ENCODE data around the gene GSTM1.
"Not testable (repeated sequence)": the region's sequence is repeated elsewhere in the genome, so short reads cannot be mapped to it uniquely, and the experiment has no call there.

Gene GSTM1

DNA sequence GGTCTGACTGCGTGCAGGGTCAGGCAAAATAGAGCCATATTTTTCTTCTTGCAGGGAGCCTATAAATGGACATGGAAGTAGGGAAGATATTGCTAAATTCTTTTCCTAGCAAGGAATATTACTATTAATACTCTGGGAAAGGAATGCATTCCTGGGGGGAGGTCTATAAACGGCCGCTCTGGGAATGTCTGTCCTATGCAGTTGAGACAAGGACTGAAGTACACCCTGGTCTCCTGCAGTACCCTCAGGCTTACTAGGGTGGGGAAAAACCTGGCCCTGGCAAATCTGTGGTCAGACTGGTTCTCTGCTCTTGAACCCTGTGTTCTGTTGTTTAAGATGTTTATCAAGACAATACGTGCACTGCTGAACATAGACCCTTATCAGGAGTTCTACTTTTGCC, 21.3 kb downstream of the GSTM1 start:
- H3K27me3 Mint-ChIP-seq, H3K27ac Mint-ChIP-seq, H3K9me3 Mint-ChIP-seq, H3K4me3 Mint-ChIP-seq, H3K4me1 Mint-ChIP-seq: not testable (repeated sequence)
- peaks cover 20% of the 10 kb centered on the region for H3K36me3 Mint-ChIP-seq

- H3K36me3 Mint-ChIP-seq = peaks cover 18% of the 10 kb centered on the region
- not testable (repeated sequence) for H3K4me3 Mint-ChIP-seq, H3K9me3 Mint-ChIP-seq, H3K27ac Mint-ChIP-seq, H3K4me1 Mint-ChIP-seq
- peaks cover 12% of the 10 kb centered on the region for H3K27me3 Mint-ChIP-seq
Measured at GRCh38 chr1:109709822-109710221, 22.2 kb downstream of the GSTM1 start.

DNA sequence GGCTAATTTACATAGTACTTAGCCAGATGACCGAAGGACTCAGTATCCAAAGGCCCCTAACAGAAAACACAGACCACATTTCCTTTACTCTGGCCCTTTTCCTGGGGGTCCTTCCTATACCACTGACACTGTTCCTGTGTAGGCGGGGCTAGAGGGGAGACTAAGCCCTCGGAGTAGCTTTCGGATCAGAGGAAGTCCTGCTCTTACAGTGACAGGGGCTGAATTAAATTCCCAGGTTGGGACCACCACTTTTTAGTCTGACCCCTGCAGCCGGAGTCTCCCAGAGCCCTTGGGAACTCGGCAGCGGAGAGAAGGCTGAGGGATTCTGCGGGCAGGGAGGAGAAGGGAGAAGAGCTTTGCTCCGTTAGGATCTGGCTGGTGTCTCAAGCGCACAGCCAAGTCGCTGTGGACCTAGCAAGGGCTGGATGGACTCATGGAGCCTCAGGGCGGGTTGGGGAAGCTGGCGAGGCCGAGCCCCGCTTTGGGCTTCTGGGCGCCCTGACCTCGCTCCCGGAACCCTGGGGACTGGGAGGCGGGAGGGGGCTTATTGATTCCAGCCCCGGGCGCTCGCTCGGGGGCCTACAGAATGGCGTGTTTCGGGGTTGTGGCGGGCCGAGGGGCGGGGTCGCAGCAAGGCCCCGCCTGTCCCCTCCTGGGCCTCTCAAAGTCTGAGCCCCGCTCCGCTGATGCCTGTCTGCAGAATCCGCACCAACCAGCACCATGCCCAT, 24.1 kb downstream of the GSTM1 start, which contains the start of gene GSTM5:
Gene GSTM5 (plus strand): TSS at position 659 of the 728 bp plus-strand sequence. CDS start 62 bp downstream, at position 721.
- not testable (repeated sequence) for H3K9me3 Mint-ChIP-seq, H3K4me1 Mint-ChIP-seq
- peak within 1 kb of the TSS; percentile 68 for H3K27ac Mint-ChIP-seq
- H3K36me3 Mint-ChIP-seq = peaks cover 18% of the 10 kb centered on the region
- H3K27me3 Mint-ChIP-seq = peaks cover 13% of the 10 kb centered on the region
- H3K4me3 Mint-ChIP-seq = peak within 1 kb of the TSS; percentile 82

- H3K27ac Mint-ChIP-seq = no peak overlapping the region
- H3K4me1 Mint-ChIP-seq = no peaks in the 10 kb centered on the region
- no peaks in the 10 kb centered on the region for H3K9me3 Mint-ChIP-seq
- peaks cover 13% of the 10 kb centered on the region for H3K27me3 Mint-ChIP-seq
- H3K36me3 Mint-ChIP-seq = peaks cover 14% of the 10 kb centered on the region
- H3K4me3 Mint-ChIP-seq = no peak overlapping the region
Measured at GRCh38 chr1:109712321-109712864, 24.8 kb downstream of the GSTM1 start.

GRCh38 chr1:109713636-109714035, 26.0 kb downstream of the GSTM1 start:
- Mint-ChIP-seq H3K9me3 (no peaks in the 10 kb centered on the region), H3K27me3 (peaks cover 13% of the 10 kb centered on the region), H3K4me3 (no peak overlapping the region), H3K36me3 (peaks cover 9% of the 10 kb centered on the region), H3K27ac (no peak overlapping the region), H3K4me1 (no peaks in the 10 kb centered on the region)

DNA sequence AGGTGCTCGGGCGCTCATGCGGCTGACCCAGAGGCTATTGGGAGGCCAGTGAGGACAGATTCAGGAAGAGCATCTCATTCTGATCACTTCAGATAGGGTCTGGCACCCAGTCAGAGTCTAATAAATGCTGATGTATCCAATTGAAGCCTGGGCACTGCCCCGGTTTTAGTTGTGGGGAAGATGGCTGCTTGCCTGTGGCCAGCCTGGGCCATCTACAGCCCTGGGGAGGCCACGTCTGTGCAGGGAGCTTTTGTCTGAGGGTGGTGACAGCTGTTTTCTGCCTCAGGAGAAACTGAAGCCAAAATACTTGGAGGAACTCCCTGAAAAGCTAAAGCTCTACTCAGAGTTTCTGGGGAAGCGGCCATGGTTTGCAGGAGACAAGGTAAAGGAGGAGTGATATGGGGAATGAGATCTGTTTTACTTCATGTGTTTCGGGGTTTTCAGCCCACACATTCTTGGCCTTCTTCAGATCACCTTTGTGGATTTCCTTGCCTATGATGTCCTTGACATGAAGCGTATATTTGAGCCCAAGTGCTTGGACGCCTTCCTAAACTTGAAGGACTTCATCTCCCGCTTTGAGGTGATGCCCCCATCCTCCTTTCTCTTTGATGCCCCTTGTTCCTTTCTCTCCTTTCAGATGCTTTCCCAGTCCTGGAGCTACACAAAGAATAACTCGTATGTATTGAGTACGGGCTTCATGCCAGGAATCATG, 27.2 kb downstream of the GSTM1 start:
- Mint-ChIP-seq H3K27me3 (peaks cover 13% of the 10 kb centered on the region), H3K9me3 (no peaks in the 10 kb centered on the region), H3K4me1 (peaks cover 4% of the 10 kb centered on the region), H3K4me3 (no peak overlapping the region), H3K36me3 (peaks cover 2% of the 10 kb centered on the region), H3K27ac (peak overlapping the region; percentile 43)

- Mint-ChIP-seq H3K27me3 (peaks cover 13% of the 10 kb centered on the region), H3K4me1 (peaks cover 4% of the 10 kb centered on the region), H3K27ac (no peak overlapping the region), H3K36me3 (peaks cover 2% of the 10 kb centered on the region), H3K9me3 (no peaks in the 10 kb centered on the region), H3K4me3 (no peak overlapping the region)
Measured at GRCh38 chr1:109716121-109716520, 28.5 kb downstream of the GSTM1 start.

GRCh38 chr1:109716570-109717090, 29.0 kb downstream of the GSTM1 start:
- Mint-ChIP-seq H3K27me3 (peaks cover 13% of the 10 kb centered on the region), H3K4me3 (no peak overlapping the region), H3K36me3 (peaks cover 2% of the 10 kb centered on the region), H3K27ac (no peak overlapping the region), H3K9me3 (no peaks in the 10 kb centered on the region), H3K4me1 (peaks cover 4% of the 10 kb centered on the region)

DNA sequence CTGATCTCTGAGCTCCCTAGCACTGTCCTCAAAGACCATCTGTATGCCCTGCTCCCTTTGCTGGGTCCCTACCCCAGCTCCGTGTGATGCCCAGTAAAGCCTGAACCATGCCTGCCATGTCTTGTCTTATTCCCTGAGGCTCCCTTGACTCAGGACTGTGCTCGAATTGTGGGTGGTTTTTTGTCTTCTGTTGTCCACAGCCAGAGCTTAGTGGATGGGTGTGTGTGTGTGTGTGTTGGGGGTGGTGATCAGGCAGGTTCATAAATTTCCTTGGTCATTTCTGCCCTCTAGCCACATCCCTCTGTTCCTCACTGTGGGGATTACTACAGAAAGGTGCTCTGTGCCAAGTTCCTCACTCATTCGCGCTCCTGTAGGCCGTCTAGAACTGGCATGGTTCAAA, 30.1 kb downstream of the GSTM1 start:
- Mint-ChIP-seq H3K27me3 (peaks cover 12% of the 10 kb centered on the region), H3K4me1 (peaks cover 4% of the 10 kb centered on the region), H3K4me3 (no peak overlapping the region), H3K9me3 (no peaks in the 10 kb centered on the region), H3K36me3 (peaks cover 2% of the 10 kb centered on the region), H3K27ac (no peak overlapping the region)

DNA sequence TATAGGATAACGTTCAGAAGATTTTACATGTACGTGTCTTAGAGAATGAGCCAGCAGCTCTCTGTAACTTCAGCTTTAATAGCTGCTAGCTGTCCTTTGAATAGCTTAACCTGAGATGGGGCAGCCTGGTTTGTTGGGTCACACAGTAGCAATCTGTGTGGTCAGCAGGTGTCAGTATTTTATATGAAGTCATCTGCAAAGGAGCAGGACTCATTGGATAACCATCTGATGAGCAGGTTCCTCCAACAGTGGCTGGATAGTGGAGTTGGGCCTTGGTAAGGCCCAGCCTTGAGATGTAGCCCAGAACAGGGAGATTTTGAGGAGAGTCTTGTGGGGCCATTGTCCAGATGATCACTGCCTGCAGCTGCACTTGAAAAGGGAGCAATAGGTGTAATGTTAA, 30.9 kb downstream of the GSTM1 start:
- H3K27ac Mint-ChIP-seq = no peak overlapping the region
- H3K9me3 Mint-ChIP-seq = no peaks in the 10 kb centered on the region
- H3K27me3 Mint-ChIP-seq = peaks cover 10% of the 10 kb centered on the region
- peaks cover under 1% of the 10 kb centered on the region for H3K36me3 Mint-ChIP-seq
- peaks cover 4% of the 10 kb centered on the region for H3K4me1 Mint-ChIP-seq
- H3K4me3 Mint-ChIP-seq = no peak overlapping the region

DNA sequence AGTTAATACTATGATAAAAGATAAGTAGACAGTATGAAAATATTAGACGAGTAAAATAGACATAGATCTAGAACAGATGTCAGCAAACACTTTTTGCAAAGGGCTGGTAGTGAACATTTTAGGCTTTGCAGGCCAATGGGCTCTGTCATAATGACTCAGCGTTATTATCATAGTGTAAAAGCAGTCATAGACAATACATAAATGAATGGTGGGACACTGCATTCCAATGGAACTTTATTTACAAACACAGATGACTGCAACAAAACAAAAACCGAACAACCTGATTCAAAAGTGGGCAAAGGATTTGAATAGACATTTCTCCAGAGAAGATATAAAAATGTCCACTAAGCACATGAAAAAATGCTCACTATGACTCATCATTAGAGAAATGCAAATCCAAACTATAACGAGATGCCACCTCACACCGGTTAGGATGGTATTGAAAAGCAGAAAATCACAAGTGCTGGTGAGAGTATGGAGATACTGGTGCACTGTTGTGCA, 31.8 kb downstream of the GSTM1 start:
- peaks cover 2% of the 10 kb centered on the region for H3K27me3 Mint-ChIP-seq
- no peaks in the 10 kb centered on the region for H3K36me3 Mint-ChIP-seq
- peak overlapping the region; percentile 10 for H3K27ac Mint-ChIP-seq
- no peak overlapping the region for H3K4me3 Mint-ChIP-seq
- peaks cover 4% of the 10 kb centered on the region for H3K4me1 Mint-ChIP-seq
- H3K9me3 Mint-ChIP-seq = no peaks in the 10 kb centered on the region

DNA sequence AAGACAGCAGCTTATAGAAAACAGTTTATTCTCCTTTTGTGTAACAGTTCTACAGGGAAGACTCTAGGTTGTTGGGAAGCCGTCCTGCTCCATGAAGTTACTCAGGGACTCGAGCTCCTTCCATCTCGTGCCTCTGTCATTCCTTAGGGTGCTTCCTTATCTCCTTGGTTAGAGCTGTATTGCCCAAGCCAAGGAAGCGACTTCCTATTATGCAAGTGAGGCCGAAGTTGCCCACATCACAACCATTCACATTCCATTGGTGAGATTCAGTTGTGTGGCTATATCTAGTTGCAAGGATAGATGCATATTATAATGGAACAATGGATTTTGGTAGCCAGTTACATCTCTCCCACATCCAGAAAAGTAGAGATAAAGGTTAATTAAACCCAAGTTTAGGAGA, 33.4 kb downstream of the GSTM1 start:
- Mint-ChIP-seq H3K4me1 (peaks cover 4% of the 10 kb centered on the region), H3K27ac (no peak overlapping the region)

GRCh38 chr1:109721971-109722370, 34.4 kb downstream of the GSTM1 start:
- no peaks in the 10 kb centered on the region for H3K27me3 Mint-ChIP-seq
- H3K27ac Mint-ChIP-seq = no peak overlapping the region
- no peaks in the 10 kb centered on the region for H3K9me3 Mint-ChIP-seq
- no peak overlapping the region for H3K4me3 Mint-ChIP-seq
- no peaks in the 10 kb centered on the region for H3K36me3 Mint-ChIP-seq
- H3K4me1 Mint-ChIP-seq = peaks cover 4% of the 10 kb centered on the region

More for the DNA sequence above, 33.4 kb downstream of the GSTM1 start:
- Mint-ChIP-seq H3K4me3 (no peak overlapping the region), H3K27me3 (peaks cover 2% of the 10 kb centered on the region), H3K9me3 (no peaks in the 10 kb centered on the region), H3K36me3 (no peaks in the 10 kb centered on the region)

GRCh38 chr1:109722908-109723691, 35.5 kb downstream of the GSTM1 start:
- Mint-ChIP-seq H3K27ac (no peak overlapping the region), H3K9me3 (no peaks in the 10 kb centered on the region), H3K36me3 (no peaks in the 10 kb centered on the region)

GRCh38 chr1:109724933-109725332, 37.3 kb downstream of the GSTM1 start:
- no peaks in the 10 kb centered on the region for H3K4me1 Mint-ChIP-seq
- H3K9me3 Mint-ChIP-seq = no peaks in the 10 kb centered on the region
- H3K36me3 Mint-ChIP-seq = no peaks in the 10 kb centered on the region
- H3K27me3 Mint-ChIP-seq = no peaks in the 10 kb centered on the region
- H3K4me3 Mint-ChIP-seq = no peak overlapping the region
- H3K27ac Mint-ChIP-seq = no peak overlapping the region

More at GRCh38 chr1:109722908-109723691, 35.5 kb downstream of the GSTM1 start:
- Mint-ChIP-seq H3K27me3 (no peaks in the 10 kb centered on the region), H3K4me3 (no peak overlapping the region), H3K4me1 (peaks cover 4% of the 10 kb centered on the region)

Data from activated naive CD4-positive, alpha-beta T cell treated with anti-CD3 and anti-CD28 coated beads, Interleukin-2, amount 50 U/mL, for 24 hours (primary cell).